Measurements from ENCODE around the gene NIM1K.
"Not testable (repeated sequence)": the region's sequence is repeated elsewhere in the genome, so short reads cannot be mapped to it uniquely, and the experiment has no call there.

NIM1K gene

DNA sequence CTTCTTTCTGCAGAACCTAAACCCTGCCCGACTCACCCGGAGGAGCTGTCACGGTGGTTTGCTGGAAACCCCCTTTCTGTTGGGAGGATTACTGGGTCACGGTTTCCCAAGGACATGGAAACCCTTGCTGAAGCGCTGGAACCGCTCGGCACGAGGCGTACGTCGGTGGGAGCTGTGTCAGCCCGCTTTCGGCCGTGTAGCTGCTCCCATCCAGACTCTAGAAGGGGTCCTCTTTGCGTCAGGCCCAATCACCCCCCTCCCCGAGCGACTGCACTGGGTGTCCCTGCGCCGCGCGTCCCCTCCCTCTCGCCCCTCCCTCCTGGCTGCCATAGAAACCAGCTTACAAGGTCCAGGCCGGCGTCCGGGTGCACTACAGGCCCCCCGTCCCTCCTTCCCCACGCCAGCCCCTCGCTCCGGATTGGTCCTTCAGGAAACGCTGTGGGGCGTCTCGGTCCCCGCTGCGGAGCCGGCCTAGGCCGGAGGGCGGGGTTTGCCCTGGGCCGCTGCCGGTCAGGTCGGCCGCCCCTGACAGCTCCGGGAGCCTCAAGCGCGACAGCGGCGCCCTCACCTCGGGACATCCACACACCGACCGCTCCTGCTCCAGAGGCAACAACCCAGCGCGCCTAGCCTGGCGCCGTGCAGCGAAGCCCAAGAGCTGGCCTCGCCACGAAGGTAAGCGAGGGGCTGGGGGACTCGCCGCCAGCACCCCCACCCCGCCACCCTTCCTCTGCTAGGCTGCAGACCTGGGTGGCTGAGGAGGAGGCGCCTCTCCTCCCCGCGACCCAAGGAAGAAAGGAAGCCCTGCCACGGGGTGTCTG lies at the start of gene NIM1K:
Gene NIM1K (plus strand): TSS at position 486 of the 818 bp plus-strand sequence. CDS start 53,551 bp downstream, outside the sequence.
- DNase-seq = peak; percentile 41

GRCh38 chr5:43145071-43145470 lies 47.0 kb upstream of the NIM1K start:
- DNase-seq = no peak

DNA sequence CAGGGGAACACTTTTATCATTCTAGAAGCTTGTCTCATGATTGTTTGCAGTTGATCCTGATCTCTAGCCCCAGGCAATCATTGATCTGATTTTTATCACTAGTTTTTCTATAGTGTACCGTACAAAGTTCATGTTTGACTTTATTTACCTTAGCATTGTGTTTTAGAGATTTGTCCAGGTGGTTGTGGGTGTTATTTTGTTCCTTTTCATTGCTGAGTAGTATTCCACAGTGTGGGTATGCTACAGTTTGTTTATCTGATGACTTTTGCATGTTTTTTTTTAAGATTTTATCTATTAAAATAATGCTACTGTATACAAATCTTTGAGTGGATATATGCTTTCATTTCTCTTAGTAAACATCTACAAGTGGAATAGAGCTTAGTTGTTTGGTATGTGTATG lies 45.1 kb upstream of the NIM1K start:
- no peak for DNase-seq

DNA sequence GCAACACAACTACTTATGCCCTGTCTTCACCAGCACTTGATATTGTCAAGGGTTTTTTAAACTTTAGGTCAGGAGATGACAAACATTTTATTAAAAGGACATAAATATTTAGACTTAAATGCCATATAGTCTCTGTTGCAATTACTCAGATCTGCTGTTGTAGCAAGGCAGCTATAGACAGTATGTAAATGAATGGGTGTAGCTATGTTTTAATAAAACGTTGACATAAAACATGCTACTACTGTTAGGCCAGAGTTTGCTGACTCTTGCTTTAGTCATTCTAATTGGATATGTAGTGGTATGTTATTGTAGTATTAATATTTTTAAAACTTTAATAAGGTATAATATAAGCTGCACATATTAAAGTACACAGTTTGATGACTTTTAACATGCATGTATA lies 43.6 kb upstream of the NIM1K start:
- DNase-seq = no peak

GRCh38 chr5:43149231-43149630 lies 42.8 kb upstream of the NIM1K start:
- no peak for DNase-seq

DNA sequence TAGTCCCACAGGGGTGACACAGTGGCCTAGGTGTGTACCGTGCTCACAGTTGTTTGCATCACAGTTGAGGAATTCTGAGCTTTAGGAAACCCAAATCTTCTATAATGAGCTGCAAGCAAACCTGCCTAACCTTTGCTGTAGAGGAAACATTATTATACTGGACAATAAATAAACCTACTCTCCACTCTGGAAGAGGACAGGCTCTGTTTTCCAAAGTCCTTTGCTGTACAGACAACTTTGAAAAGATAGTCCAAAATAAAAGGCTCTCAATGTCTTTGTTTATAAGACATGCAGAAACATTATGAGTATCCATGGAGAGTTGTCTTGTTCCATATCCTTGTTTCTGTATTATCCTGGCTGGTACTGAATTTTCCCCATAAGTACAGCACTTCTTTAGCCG lies 42.0 kb upstream of the NIM1K start:
- no peak for DNase-seq

GRCh38 chr5:43150748-43151147 lies 41.3 kb upstream of the NIM1K start:
- no peak for DNase-seq

GRCh38 chr5:43152946-43153345 lies 39.1 kb upstream of the NIM1K start:
- no peak for DNase-seq

- no peak for DNase-seq
Measured at GRCh38 chr5:43154469-43154868, 37.6 kb upstream of the NIM1K start.

GRCh38 chr5:43155394-43156096 lies 36.5 kb upstream of the NIM1K start:
- no peak for DNase-seq

DNA sequence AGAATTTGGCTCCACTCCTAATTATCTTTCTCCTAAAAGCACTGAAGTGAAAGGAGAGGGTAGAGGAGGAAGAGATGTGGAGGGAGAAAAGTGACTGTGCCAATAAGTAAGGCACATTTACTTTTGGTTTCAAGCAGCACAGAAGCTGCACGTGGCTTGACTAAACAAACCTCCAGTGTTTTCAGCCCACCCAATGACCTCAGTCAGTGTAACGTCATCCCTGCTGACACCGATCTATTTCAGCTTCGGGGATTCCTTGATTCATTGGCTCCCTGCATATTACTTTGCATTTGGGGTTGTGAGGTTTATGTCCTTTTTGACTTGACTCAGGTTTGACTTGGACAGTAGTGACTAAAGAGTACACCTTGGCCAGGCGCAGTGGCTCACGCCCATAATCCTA lies 35.6 kb upstream of the NIM1K start:
- no peak for DNase-seq

GRCh38 chr5:43157068-43157467 lies 35.0 kb upstream of the NIM1K start:
- no peak for DNase-seq

- no peak for DNase-seq
Measured at GRCh38 chr5:43161244-43161643, 30.8 kb upstream of the NIM1K start.

DNA sequence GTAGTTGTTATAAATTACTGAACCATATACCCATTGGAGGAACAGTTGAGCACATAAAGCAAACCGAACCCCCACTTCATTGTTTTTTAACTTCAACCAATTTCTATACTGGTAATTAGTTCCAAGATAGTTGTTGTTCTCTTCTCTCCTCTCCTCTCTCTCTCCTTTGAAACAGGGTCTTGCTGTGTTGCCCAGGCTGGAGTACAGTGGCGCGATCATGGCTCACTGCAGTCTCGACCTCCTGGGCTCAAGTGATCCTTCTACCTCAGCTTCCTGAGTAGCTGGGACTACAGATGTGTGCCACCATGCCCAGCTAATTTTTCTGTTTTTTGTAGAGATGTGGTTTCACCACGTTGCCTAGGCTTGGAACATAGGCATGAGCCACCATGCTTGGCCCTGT lies 27.2 kb upstream of the NIM1K start:
- not testable (repeated sequence) for DNase-seq

DNA sequence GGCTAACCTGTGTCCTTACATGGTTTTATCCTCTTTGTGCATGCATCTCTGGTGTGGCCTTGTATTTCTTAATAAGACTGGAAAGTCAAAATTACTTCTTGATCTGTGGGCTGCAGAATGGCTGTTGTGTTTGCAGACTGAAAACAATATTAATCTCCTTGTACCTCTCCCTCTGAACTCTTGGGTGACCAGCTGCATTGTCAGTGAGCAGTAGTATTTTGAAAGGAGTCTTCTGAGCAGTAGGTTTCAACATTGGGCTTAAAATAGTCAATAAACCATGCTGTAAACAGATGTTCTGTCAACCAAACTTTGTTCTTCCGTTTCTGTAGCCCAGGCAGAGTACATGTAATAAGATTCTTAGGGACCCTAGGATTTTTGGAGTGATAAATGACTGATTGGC lies 26.7 kb upstream of the NIM1K start:
- DNase-seq = no peak

DNA sequence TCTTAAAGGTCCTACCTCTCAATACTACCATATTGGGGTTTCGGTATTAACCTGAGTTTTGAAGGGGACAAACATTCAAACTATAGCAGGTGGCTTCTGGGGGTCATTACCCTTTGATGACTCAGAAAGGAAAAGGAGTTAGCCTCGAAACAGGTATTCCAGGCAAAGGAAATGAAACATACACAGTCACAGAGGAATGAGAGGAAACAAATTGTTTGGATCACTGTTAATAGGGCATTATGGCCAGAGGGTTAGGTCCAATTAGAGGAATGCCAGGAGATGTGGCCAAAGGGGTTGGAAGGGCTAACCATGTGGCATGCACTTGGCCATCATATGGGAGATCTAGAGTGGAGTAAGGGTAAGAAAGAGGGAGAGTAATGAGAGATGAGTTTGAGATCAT lies 23.9 kb upstream of the NIM1K start:
- no peak for DNase-seq

DNA sequence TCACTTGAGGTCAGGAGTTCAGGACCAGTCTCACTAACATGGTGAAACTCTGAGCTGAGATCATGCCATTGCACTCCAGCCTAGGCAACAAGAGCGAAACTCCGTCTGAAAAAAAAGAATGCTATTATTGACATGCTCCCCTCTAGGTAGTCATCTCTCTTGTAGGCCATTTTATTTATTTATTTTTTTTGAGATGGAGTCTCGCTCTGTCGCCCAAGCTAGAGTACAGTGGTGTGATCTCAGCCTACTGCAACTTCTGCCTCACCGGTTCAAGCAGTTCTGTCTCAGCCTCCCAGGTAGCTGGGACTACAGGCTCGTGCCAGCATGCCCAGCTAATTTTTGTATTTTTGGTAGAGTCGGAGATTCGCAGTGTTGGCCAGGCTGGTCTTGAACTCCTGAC lies 20.6 kb upstream of the NIM1K start:
- no peak for DNase-seq

GRCh38 chr5:43171926-43172325 lies 20.1 kb upstream of the NIM1K start:
- DNase-seq = no peak

- no peak for DNase-seq
Measured at GRCh38 chr5:43172779-43173178, 19.2 kb upstream of the NIM1K start.

- DNase-seq = no peak
Measured at GRCh38 chr5:43174586-43174985, 17.4 kb upstream of the NIM1K start.

GRCh38 chr5:43179836-43180235 lies 12.2 kb upstream of the NIM1K start:
- no peak for DNase-seq

GRCh38 chr5:43182421-43182820 lies 9.6 kb upstream of the NIM1K start:
- no peak for DNase-seq

- not testable (repeated sequence) for DNase-seq
Measured at GRCh38 chr5:43183101-43183500, 8.9 kb upstream of the NIM1K start.

Data from activated naive CD4-positive, alpha-beta T cell treated with Interleukin-2 at 50 U/mL for 16 hours (primary cell).